H9 (cell line): ENCODE measurements around the gene FANCE. TPM values are rescaled to one million over a fixed set of nuclear protein-coding genes. Genes with fewer than 3 reads are reported as not detected.

Experiments used
- DNase-seq: peaks from one replicate; pipeline ENCODE4 v3.0.0-alpha.2; 2017
- H2AFZ ChIP-seq: one replicate; pipeline ENCODE4 v1.6.1; 2013; ENCODE audit warnings: mild to moderate bottlenecking, low read length, control low read depth, moderate library complexity
- H2AK5ac ChIP-seq: 2 replicates; pipeline ENCODE4 v1.6.1; 2013; ENCODE audit warnings: low read length, control low read depth, mixed read lengths; ENCODE audit not compliant: insufficient read length
- H2BK120ac ChIP-seq: one replicate; pipeline ENCODE4 v1.6.1; 2013; ENCODE audit warnings: low read depth, mild to moderate bottlenecking, low read length, control low read depth, inconsistent platforms; ENCODE audit not compliant: poor library complexity, severe bottlenecking
- H2BK12ac ChIP-seq: 2 replicates; pipeline ENCODE4 v1.6.1; 2013; ENCODE audit warnings: low read length, control low read depth, mixed read lengths, low read depth; ENCODE audit not compliant: insufficient read length
- H2BK15ac ChIP-seq: 2 replicates; pipeline ENCODE4 v1.6.1; 2013; ENCODE audit warnings: low read depth, low read length, control low read depth
- H2BK20ac ChIP-seq: one replicate; pipeline ENCODE4 v1.6.1; 2013; ENCODE audit warnings: low read depth, mild to moderate bottlenecking, low read length, control low read depth, inconsistent platforms; ENCODE audit not compliant: poor library complexity, severe bottlenecking
- H2BK5ac ChIP-seq: 2 replicates; pipeline ENCODE4 v1.6.1; 2013; ENCODE audit warnings: low read length, control low read depth, mixed read lengths; ENCODE audit not compliant: insufficient read length
- H3K14ac ChIP-seq: 2 replicates; pipeline ENCODE4 v1.6.1; 2013; ENCODE audit warnings: low read length, control low read depth; ENCODE audit not compliant: insufficient read depth
- H3K18ac ChIP-seq: 2 replicates; pipeline ENCODE4 v1.6.1; 2013; ENCODE audit warnings: low read depth, mild to moderate bottlenecking, mixed read lengths, low read length, control low read depth; ENCODE audit not compliant: insufficient read length
- H3K23ac ChIP-seq: 2 replicates; pipeline ENCODE4 v1.6.1; 2013; ENCODE audit warnings: low read length, control low read depth, mixed read lengths, low read depth; ENCODE audit not compliant: insufficient read length
- H3K23me2 ChIP-seq: 2 replicates; pipeline ENCODE4 v1.6.1; 2013; ENCODE audit warnings: low read depth, mild to moderate bottlenecking, mixed read lengths, low read length, control low read depth; ENCODE audit not compliant: insufficient read length, poor library complexity, severe bottlenecking
- H3K27ac ChIP-seq: 2 replicates; pipeline ENCODE4 v1.5.1; 2013; ENCODE audit warnings: low read length, control low read depth, mixed read lengths, low read depth; ENCODE audit not compliant: insufficient read length
- H3K27me3 ChIP-seq: 2 replicates; pipeline ENCODE4 v1.6.1; 2013; ENCODE audit warnings: low read length, control low read depth, inconsistent platforms; ENCODE audit not compliant: insufficient read depth
- H3K4ac ChIP-seq: 2 replicates; pipeline ENCODE4 v1.6.1; 2013; ENCODE audit warnings: low read depth, mild to moderate bottlenecking, control low read depth, inconsistent platforms, low read length, moderate library complexity
- H3K4me1 ChIP-seq: 2 replicates; pipeline ENCODE4 v1.6.1; 2013; ENCODE audit warnings: low read length, control low read depth, inconsistent platforms; ENCODE audit not compliant: insufficient read depth
- H3K4me2 ChIP-seq: 2 replicates; pipeline ENCODE4 v1.6.1; 2013; ENCODE audit warnings: low read length, control low read depth, mixed read lengths; ENCODE audit not compliant: insufficient read length, insufficient read depth
- H3K56ac ChIP-seq: 2 replicates; pipeline ENCODE4 v1.6.1; 2013; ENCODE audit warnings: low read depth, mild to moderate bottlenecking, mixed read lengths, low read length, control low read depth; ENCODE audit not compliant: insufficient read length
- H3K79me1 ChIP-seq: 2 replicates; pipeline ENCODE4 v1.6.1; 2013; ENCODE audit warnings: low read depth, mild to moderate bottlenecking, moderate library complexity, low read length, control low read depth, inconsistent platforms; ENCODE audit not compliant: insufficient read depth, poor library complexity, severe bottlenecking
- H3K79me2 ChIP-seq: 2 replicates; pipeline ENCODE4 v1.6.1; 2013; ENCODE audit warnings: low read length, control low read depth, inconsistent platforms; ENCODE audit not compliant: insufficient read depth
- H3K9ac ChIP-seq: 2 replicates; pipeline ENCODE4 v1.6.1; 2013; ENCODE audit warnings: low read length, control low read depth, mixed read lengths; ENCODE audit not compliant: insufficient read length; ENCODE audit errors: extremely low read depth
- H3K9me3 ChIP-seq: one replicate; pipeline ENCODE4 v1.6.1; 2013; ENCODE audit warnings: low read depth, low read length, inconsistent platforms; ENCODE audit not compliant: control insufficient read depth
- H3T11ph ChIP-seq: one replicate; pipeline ENCODE4 v1.6.1; 2013; ENCODE audit warnings: mild to moderate bottlenecking, low read length, control low read depth, inconsistent platforms
- H4K20me1 ChIP-seq: one replicate; pipeline ENCODE4 v1.6.1; 2013; ENCODE audit not compliant: control insufficient read depth, insufficient read length, insufficient read depth
- H4K5ac ChIP-seq: 2 replicates; pipeline ENCODE4 v1.6.1; 2013; ENCODE audit warnings: low read depth, mild to moderate bottlenecking, mixed read lengths, low read length, control low read depth; ENCODE audit not compliant: insufficient read length
- H4K8ac ChIP-seq: replicated peaks from 2 replicates; pipeline ENCODE4 v1.6.1; 2013; ENCODE audit warnings: low read length, control low read depth, mixed read lengths, low read depth; ENCODE audit not compliant: insufficient read length
- H4K91ac ChIP-seq: 2 replicates; pipeline ENCODE4 v1.6.1; 2013; ENCODE audit warnings: low read depth, mild to moderate bottlenecking, moderate library complexity, mixed read lengths, low read length, control low read depth; ENCODE audit not compliant: insufficient read length
- H3K27ac Mint-ChIP-seq, 3 experiments: 2 replicates in 2 of 3; 3 replicates in 1 of 3; pipeline ENCODE4 v1.8.0; 2020 to 2021; ENCODE audit warnings: mixed read lengths in 3 of 3, mild to moderate bottlenecking in 1 of 3, moderate library complexity in 1 of 3
- H3K27me3 Mint-ChIP-seq: 2 replicates; pipeline ENCODE4 v1.8.0; 2021; ENCODE audit warnings: low read depth, mild to moderate bottlenecking, moderate library complexity, mixed read lengths
- H3K36me3 Mint-ChIP-seq, 3 experiments: 2 replicates in 2 of 3; 3 replicates in 1 of 3; pipeline ENCODE4 v1.8.0; 2020 to 2021; ENCODE audit warnings: low read depth in 3 of 3, mixed read lengths in 3 of 3; ENCODE audit not compliant: insufficient read depth in 1 of 3
- H3K4me1 Mint-ChIP-seq, 2 experiments: 2 replicates each; pipeline ENCODE4 v1.8.0; 2020; ENCODE audit warnings: mixed read lengths in 2 of 2
- H3K4me3 Mint-ChIP-seq, 2 experiments: 2 replicates in 1 of 2; 3 replicates in 1 of 2; pipeline ENCODE4 v1.8.0; 2020 to 2021; ENCODE audit warnings: mild to moderate bottlenecking in 2 of 2, mixed read lengths in 2 of 2, moderate library complexity in 1 of 2
- H3K9me3 Mint-ChIP-seq, 2 experiments: 2 replicates in 1 of 2; 3 replicates in 1 of 2; pipeline ENCODE4 v1.8.0; 2020; ENCODE audit warnings: mild to moderate bottlenecking in 2 of 2, mixed read lengths in 2 of 2, moderate library complexity in 1 of 2
- CTCF ChIP-seq: fragments of 200-600 bp; sonication (generic); conservative IDR thresholded peaks from 3 replicates; pipeline ENCODE4 v1.8.0; 2021; ENCODE audit warnings: antibody characterized with exemption, mild to moderate bottlenecking
- WGBS: extraction: QIAGEN DNeasy Blood & Tissue Kit; methylation state at CpG from one replicate; pipeline ENCODE4 v1.1.7; 2013; ENCODE audit warnings: missing lambda C conversion rate, low lambda C conversion rate, mixed read lengths; ENCODE audit not compliant: insufficient read length; ENCODE audit errors: extremely low coverage; 5-methylcytosine and 5-hydroxymethylcytosine counted together
- total RNA-seq: library from RNA; stranded (reverse); gene quantifications from 2 replicates; pipeline ENCODE4 v1.2.1, GENCODE V29; 2021

Gene FANCE
- total RNA-seq, 1 experiment from 2014 or later = 8.4 TPM

- Mint-ChIP-seq H3K36me3 (peaks cover 0 to 6% (median 0%) of the 10 kb centered on the region in 3 experiments; a peak in 2 of 7 replicates), H3K27me3 (peaks cover 2% of the 10 kb centered on the region), H3K27ac (no peak overlapping the region), H3K4me3 (no peak overlapping the region), H3K9me3 (no peaks in the 10 kb centered on the region; a peak in 1 of 5 replicates), H3K4me1 (peaks cover 75 to 80% of the 10 kb centered on the region in 2 experiments)
- H3K27ac ChIP-seq = no peak overlapping the region
- H4K91ac ChIP-seq = no peak overlapping the region
- H3K27me3 ChIP-seq = no peaks in the 10 kb centered on the region
- H3K79me1 ChIP-seq = no peaks in the 10 kb centered on the region
- H2BK20ac ChIP-seq = no peak overlapping the region
- TF ChIP-seq CTCF = no peak
- H3K23me2 ChIP-seq = peaks cover 22% of the 10 kb centered on the region
- no CpG with 5 or more reads among the region's 1 CpG for WGBS
- no peaks in the 10 kb centered on the region for H3K9me3 ChIP-seq
- no peak overlapping the region for H3K9ac ChIP-seq
- H4K8ac ChIP-seq = no peak overlapping the region
- H4K20me1 ChIP-seq = peaks cover 3% of the 10 kb centered on the region
- no peaks in the 10 kb centered on the region; the same call in 1 of the 2 replicates for H3K79me2 ChIP-seq
- peaks cover 20% of the 10 kb centered on the region; the same call in 1 of the 2 replicates for H3K4me1 ChIP-seq
- no peak overlapping the region for H4K5ac ChIP-seq
- H2BK15ac ChIP-seq = no peak overlapping the region
- H3K14ac ChIP-seq = peak overlapping the region; percentile 14; the same call in 1 of the 2 replicates
- H2AK5ac ChIP-seq = no peak overlapping the region
- no peak overlapping the region for H3K23ac ChIP-seq
- no peak overlapping the region for H3K56ac ChIP-seq
- DNase-seq = no peak
- H2BK120ac ChIP-seq = no peak overlapping the region
- H3K4me2 ChIP-seq = no peak overlapping the region
- H3K4ac ChIP-seq = no peak overlapping the region
- H2BK5ac ChIP-seq = no peak overlapping the region
- no peak overlapping the region for H3K18ac ChIP-seq
- no peak overlapping the region for H2BK12ac ChIP-seq
- no peak overlapping the region for H2AFZ ChIP-seq
- H3T11ph ChIP-seq = no peak overlapping the region
Measured at GRCh38 chr6:35489066-35489465, 36.9 kb downstream of the FANCE start.
